Astrocyte of the spinal cord (primary cell): ENCODE results near the gene MME.
"Not testable (repeated sequence)": the region's sequence is repeated elsewhere in the genome, so short reads cannot be mapped to it uniquely, and the experiment has no call there.

Source experiments
- DNase-seq: peaks from one replicate; pipeline ENCODE4 v3.0.0; 2011; ENCODE audit warnings: low read depth, low spot score
- H3K4me3 ChIP-seq: 2 replicates; pipeline ENCODE4 v1.5.1; 2011; ENCODE audit warnings: low read depth, mild to moderate bottlenecking, low read length, moderate library complexity
- CTCF ChIP-seq: IDR thresholded peaks from 2 replicates; pipeline ENCODE4 v1.5.1; 2012; ENCODE audit warnings: low read depth, mild to moderate bottlenecking, low read length, inconsistent platforms
- in situ Hi-C: cut with HindIII; loops from 2 replicates; pipeline ENCODE4 v1.10.0; 2017; ENCODE audit warnings: low sequenced_read_pairs

The MME gene

GRCh38 chr3:155112661-155113389 lies 32.7 kb downstream of the MME start:
- no peak for TF ChIP-seq CTCF
- no peak overlapping the region for H3K4me3 ChIP-seq
- in situ Hi-C loops, result no loop called here
- no peak for DNase-seq

- in situ Hi-C loops, DNase-seq, H3K4me3 ChIP-seq: not testable (repeated sequence)
These were observed 44.6 kb downstream of the MME start for GRCh38 chr3:155124745-155125144.

- in situ Hi-C loops, result no loop called here
- no peak for DNase-seq
- no peak overlapping the region for H3K4me3 ChIP-seq
- no peak for TF ChIP-seq CTCF
These were observed 49.3 kb downstream of the MME start for GRCh38 chr3:155129396-155129795.

GRCh38 chr3:155130001-155130400 lies 49.9 kb downstream of the MME start:
- DNase-seq, result no peak
- in situ Hi-C loops, result no loop called here
- no peak for TF ChIP-seq CTCF
- H3K4me3 ChIP-seq, result no peak overlapping the region

- no peak for TF ChIP-seq CTCF
- DNase-seq, result peak; percentile 35
- no peak overlapping the region for H3K4me3 ChIP-seq
- in situ Hi-C loops, result no loop called here
These were observed 51.0 kb downstream of the MME start for GRCh38 chr3:155131104-155131503.

- H3K4me3 ChIP-seq, in situ Hi-C loops, DNase-seq: not testable (repeated sequence)
These were observed 54.2 kb downstream of the MME start for GRCh38 chr3:155134311-155134710.

- in situ Hi-C loops, result no loop called here
- DNase-seq, result no peak
These were observed 54.9 kb downstream of the MME start for GRCh38 chr3:155135003-155135402.

More at GRCh38 chr3:155135003-155135402, 54.9 kb downstream of the MME start:
- no peak for TF ChIP-seq CTCF
- H3K4me3 ChIP-seq, result no peak overlapping the region
